Ovary (tissue), 10 donors: Measurements from ENCODE around the gene DUS3L. TPM values are rescaled to one million over a fixed set of nuclear protein-coding genes. Genes with fewer than 3 reads are reported as not detected.

ENCODE experiments used
- DNase-seq, 5 donors: peaks; one replicate each; pipeline ENCODE4 v3.0.0-alpha.2; 2019 to 2020
- H3K27ac ChIP-seq, 2 donors: fragments of 200-600 bp; one replicate each; pipeline versions ENCODE4 v1.5.1 to v1.8.0; 2019 to 2022
- H3K27me3 ChIP-seq: fragments of 200-600 bp; one replicate; pipeline ENCODE4 v1.8.0; 2022
- H3K36me3 ChIP-seq: fragments of 200-600 bp; sonication (generic); one replicate; pipeline ENCODE4 v1.5.1; 2019
- H3K4me1 ChIP-seq: one replicate; pipeline ENCODE4 v1.8.1; 2013; ENCODE audit warnings: mild to moderate bottlenecking, moderate library complexity; ENCODE audit not compliant: insufficient read depth
- H3K4me3 ChIP-seq: fragments of 200-600 bp; sonication (generic); one replicate; pipeline ENCODE4 v1.5.1; 2017
- H3K9me3 ChIP-seq, 2 donors: fragments of 200-600 bp in 1 of 2; sonication (generic) in 1 of 2; one replicate each; pipeline versions ENCODE4 v1.5.1 to v1.8.1; 2013 to 2019; ENCODE audit warnings: mild to moderate bottlenecking in 1 of 2, moderate library complexity in 1 of 2
- EP300 ChIP-seq: sonication (generic); formaldehyde crosslinking; IDR thresholded peaks from one replicate; pipeline ENCODE4 v1.6.1; 2017; ENCODE audit warnings: antibody characterized with exemption
- POLR2A ChIP-seq: fragments of 450-650 bp; IDR thresholded peaks from one replicate; pipeline ENCODE4 v1.6.1; 2017; ENCODE audit warnings: antibody characterized with exemption, mild to moderate bottlenecking, moderate library complexity
- WGBS, 3 donors: extraction: QIAGEN DNeasy Blood & Tissue Kit in 1 of 3; methylation state at CpG; one replicate each; pipeline versions ENCODE4 v1.1.5 to v1.1.7; 2013 to 2017; 5-methylcytosine and 5-hydroxymethylcytosine counted together
- intact Hi-C, 4 donors: fragments of 100-400 bp; cut with DNase I; formaldehyde crosslinking; loops; one replicate each; pipeline versions ENCODE4 v1.11.0 to v1.15.1; 2022 to 2023
- long read RNA-seq, 3 donors: library from polyadenylated mRNA in 2 of 3; unstranded in 2 of 3; transcript quantifications; one replicate each; pipeline ENCODE4 v2.0.0 and lab custom pipeline, GENCODE V29; 2021 to 2026
- polyA plus RNA-seq, 2 donors: library from polyadenylated mRNA; stranded (reverse); fragments of 200-250 nt in 1 of 2; fragments of 350-450 nt in 1 of 2; fragmentation: Illumina TruSeq in 1 of 2; extraction: RNeasy Lipid Tissue Mini Kit (QIAGEN cat#74804) in 1 of 2; gene quantifications; one replicate each; pipeline ENCODE4 v1.2.3, GENCODE V29; 2013 to 2014
- total RNA-seq, 7 donors: library from RNA; depleted of rRNA in 2 of 7; stranded (reverse); fragments of >200 nt in 2 of 7; fragmentation: NEBNext Ultra II Directional in 3 of 7; extraction: Animal tissue kit (Norgen Biotek cat#: 25700) in 3 of 7; gene quantifications; one replicate each; pipeline versions ENCODE4 v1.1.0 to v1.2.4, GENCODE V29; 2016 to 2023
- TF ChIP-seq, protein P1 (sequence below), 3 donors: fragments of 450-650 bp in 2 of 3; fragments of 200-600 bp in 1 of 3; IDR thresholded peaks; one replicate each; pipeline versions ENCODE4 v1.5.1 to v1.8.0; 2016 to 2022; ENCODE audit warnings: antibody characterized with exemption in 3 of 3, mild to moderate bottlenecking in 1 of 3
- donor health status: DM: no; HTN: no; CAD: no; lungs with moderate emphysema.
- donor health status: DM: no; HTN: no; CAD: no.
- donor health status: Bipolar disorder and iron deficiency.
- donor health status: DM: yes; HTN: yes; CAD: no.
- donor health status: DM: no; HTN: no; CAD: no.
- donor health status: DM: yes; HTN: yes; CAD: no.

Gene DUS3L, protein sequence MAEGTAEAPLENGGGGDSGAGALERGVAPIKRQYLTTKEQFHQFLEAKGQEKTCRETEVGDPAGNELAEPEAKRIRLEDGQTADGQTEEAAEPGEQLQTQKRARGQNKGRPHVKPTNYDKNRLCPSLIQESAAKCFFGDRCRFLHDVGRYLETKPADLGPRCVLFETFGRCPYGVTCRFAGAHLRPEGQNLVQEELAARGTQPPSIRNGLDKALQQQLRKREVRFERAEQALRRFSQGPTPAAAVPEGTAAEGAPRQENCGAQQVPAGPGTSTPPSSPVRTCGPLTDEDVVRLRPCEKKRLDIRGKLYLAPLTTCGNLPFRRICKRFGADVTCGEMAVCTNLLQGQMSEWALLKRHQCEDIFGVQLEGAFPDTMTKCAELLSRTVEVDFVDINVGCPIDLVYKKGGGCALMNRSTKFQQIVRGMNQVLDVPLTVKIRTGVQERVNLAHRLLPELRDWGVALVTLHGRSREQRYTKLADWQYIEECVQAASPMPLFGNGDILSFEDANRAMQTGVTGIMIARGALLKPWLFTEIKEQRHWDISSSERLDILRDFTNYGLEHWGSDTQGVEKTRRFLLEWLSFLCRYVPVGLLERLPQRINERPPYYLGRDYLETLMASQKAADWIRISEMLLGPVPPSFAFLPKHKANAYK
- 10 to 100 TPM; 29.3 to 50.1 (median 39.9) TPM for total RNA-seq
- polyA plus RNA-seq, result 10 to 100 TPM in 1 of 2 donors, 1 to 10 TPM in 1; 1.2 to 39.7 TPM
- long read RNA-seq, donor 1, transcript DUS3L-201 (13 exons, 2,113 nt), result major isoform, 63 of 111 reads
- long read RNA-seq, donor 1, partial matches to known transcripts, result 19 of 111 reads
- long read RNA-seq, donor 1, other reads (novel, unspliced or antisense), result 29 of 111 reads
- long read RNA-seq, donor 2, partial matches to known transcripts, result 0 of 6 reads
- long read RNA-seq, donor 2, other reads (novel, unspliced or antisense), result 0 of 6 reads
- long read RNA-seq, donor 3, transcript DUS3L-201 (13 exons, 2,113 nt), result major isoform, 13 of 33 reads
- long read RNA-seq, donor 3, partial matches to known transcripts, result 7 of 33 reads
- long read RNA-seq, donor 3, other reads (novel, unspliced or antisense), result 13 of 33 reads

DNA sequence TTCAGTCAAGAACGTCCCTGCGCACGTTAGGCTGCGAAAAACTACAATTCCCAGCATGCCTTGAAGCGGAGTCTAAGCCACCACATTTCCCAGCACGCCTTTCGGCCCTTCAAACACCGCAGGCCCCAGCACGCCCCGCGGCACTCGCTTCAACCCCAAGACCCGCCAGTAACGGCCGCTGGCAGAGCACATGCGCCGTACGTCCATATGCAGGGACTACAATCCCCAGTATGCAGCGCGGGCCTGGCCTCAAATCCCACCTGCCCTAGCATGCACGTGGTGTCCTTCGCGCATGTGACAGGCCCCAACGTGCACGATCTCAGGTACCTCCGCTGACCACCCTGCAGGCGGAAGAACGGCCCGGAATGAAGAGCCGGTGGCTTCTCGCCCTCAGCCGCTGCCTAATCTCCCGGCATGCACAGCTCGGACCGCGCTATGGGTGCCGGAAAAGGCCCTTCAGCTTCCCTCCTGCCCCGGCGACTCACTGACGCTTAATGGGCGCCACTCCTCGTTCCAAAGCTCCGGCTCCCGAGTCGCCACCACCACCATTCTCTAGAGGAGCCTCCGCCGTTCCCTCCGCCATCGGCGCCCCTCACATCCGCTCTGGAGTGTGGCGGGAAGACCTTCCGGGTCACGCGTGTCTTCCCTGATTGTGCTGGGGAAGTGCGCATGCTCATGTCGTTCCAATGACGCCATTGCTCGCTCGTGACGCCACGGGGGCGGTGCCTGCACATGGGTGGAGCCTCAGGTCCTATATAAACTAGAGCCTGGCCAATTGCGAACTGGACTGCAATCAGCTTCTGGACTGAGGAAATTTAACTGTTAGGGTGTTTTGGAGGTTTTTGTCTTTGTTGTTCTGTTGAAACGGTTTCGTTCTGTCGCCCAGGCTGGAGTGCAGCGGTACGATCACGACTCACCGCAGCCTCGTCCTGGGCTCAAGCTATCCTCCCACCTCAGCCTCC is at the start of gene DUS3L:
Gene DUS3L (minus strand): TSS at position 605 of the 962 bp plus-strand sequence. CDS start 22 bp downstream, at position 583.
- peak; percentile 95 to 97 (median 97) for DNase-seq
- TF ChIP-seq EP300 (peak; percentile 57), POLR2A (peak; percentile 64)
- TF ChIP-seq, protein P1, sequence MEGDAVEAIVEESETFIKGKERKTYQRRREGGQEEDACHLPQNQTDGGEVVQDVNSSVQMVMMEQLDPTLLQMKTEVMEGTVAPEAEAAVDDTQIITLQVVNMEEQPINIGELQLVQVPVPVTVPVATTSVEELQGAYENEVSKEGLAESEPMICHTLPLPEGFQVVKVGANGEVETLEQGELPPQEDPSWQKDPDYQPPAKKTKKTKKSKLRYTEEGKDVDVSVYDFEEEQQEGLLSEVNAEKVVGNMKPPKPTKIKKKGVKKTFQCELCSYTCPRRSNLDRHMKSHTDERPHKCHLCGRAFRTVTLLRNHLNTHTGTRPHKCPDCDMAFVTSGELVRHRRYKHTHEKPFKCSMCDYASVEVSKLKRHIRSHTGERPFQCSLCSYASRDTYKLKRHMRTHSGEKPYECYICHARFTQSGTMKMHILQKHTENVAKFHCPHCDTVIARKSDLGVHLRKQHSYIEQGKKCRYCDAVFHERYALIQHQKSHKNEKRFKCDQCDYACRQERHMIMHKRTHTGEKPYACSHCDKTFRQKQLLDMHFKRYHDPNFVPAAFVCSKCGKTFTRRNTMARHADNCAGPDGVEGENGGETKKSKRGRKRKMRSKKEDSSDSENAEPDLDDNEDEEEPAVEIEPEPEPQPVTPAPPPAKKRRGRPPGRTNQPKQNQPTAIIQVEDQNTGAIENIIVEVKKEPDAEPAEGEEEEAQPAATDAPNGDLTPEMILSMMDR (IDR thresholded peaks at IDR 0.05), result no peak
- Histone ChIP-seq H3K9me3 (no peaks in the 10 kb centered on the region), H3K27me3 (no peaks in the 10 kb centered on the region), H3K4me1 (no peaks in the 10 kb centered on the region), H3K27ac (peak within 1 kb of the TSS; percentile 87 to 96), H3K36me3 (peaks cover 2% of the 10 kb centered on the region), H3K4me3 (peak within 1 kb of the TSS; percentile 91)
- intact Hi-C loops, result no loop called here
- WGBS, 3 donors, result 9 to 11% (median 11%) methylated on average over 66 to 72 of the region's 72 CpGs

DNA sequence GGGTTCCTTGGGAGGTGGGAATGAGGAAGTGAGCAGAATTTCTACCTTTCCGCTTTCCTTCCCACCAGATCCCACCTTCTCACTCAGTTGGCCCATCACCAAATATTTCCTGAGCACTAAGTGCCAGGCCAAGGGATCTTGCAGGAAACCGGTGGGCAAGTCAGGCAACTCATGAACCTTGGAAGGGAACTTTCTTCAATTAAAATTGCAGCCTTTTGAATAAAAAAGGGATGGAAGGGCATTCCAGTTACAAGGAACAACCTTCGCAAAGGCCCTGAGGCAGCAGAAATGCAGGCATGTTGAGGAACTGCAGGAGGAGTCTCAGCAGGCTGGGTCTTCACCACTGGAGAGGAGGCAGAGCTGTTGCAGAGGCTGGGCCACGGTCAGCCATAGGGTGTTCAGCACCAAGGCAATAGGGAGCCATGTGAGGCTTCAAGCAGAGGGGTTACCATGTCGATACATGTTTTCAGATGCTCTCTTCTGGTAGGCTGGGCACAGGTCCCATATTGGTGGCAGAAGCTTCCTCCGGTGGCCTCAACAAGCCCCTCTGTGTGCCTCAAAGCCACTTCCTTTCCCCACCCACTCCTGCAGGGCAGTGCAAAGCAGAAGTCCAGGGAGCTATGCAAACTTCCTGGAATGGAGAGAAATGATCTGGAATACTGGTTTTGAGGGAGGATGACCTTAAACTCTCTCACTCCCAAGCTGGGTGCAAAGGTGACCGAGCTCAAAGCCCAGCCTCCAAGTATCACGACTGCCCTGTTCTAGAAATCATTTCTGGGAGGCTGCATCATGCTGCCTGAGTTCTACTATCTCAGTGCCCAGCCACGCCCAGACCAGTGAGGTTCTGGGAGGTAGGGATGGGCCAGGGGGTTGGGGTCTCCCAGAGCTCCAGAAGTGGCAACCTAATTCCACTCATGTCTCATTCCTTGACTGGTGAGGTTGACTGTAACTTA is 48.4 kb upstream of the DUS3L start, which contains the start of gene FUT6:
Gene FUT6 (minus strand): TSS at position 638 of the 953 bp plus-strand sequence. CDS start 7,135 bp downstream, outside the sequence.
- Histone ChIP-seq H3K27me3 (no peaks in the 10 kb centered on the region), H3K36me3 (no peaks in the 10 kb centered on the region), H3K4me3 (no peak within 1 kb of the TSS), H3K4me1 (no peaks in the 10 kb centered on the region), H3K27ac (no peak within 1 kb of the TSS), H3K9me3 (no peaks in the 10 kb centered on the region)
- WGBS, 3 donors, result 79 to 86% (median 82%) methylated on average over 9 of the region's 9 CpGs
- intact Hi-C loops, result no loop called here
- no peak for TF ChIP-seq POLR2A
- TF ChIP-seq, protein P1 (IDR thresholded peaks at IDR 0.05), result no peak
- no peak for TF ChIP-seq EP300
- DNase-seq, result no peak

DNA sequence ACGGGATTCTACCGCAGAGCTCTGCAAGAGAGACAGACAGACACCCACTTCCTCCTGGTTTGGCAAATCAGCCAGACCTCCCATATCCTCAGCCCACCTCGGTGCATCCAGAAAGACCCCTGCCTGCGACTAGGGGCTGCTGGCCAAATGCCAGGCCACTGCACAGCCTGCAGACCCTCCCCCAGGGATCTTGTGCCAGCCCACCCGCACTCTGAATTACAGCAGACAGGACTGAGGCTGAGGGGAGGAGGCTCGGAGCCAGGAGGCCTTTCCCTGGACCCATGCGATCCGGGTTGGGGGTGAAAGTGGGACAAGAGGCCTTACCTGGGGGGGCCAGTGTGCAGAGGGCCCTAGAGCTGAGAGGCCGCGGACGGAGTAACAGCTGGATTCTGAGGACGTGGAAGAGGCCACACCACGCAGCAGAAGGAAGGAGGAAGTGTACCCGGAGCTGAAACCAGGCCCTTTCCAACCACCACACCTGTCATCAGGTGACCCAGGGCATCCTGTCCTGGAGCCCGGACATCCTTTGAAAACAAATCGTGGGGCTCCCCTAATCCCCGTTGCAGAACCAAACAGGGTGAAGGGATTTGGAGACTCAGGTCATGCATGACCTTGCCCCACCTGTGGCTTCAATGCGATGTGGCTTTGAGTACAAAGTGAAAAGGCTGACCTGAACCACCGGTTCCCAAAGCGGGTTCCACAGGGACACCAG is 47.5 kb upstream of the DUS3L start:
- Histone ChIP-seq H3K27ac (no peak overlapping the region), H3K4me1 (no peaks in the 10 kb centered on the region), H3K9me3 (no peaks in the 10 kb centered on the region), H3K36me3 (no peaks in the 10 kb centered on the region), H3K27me3 (no peaks in the 10 kb centered on the region), H3K4me3 (no peak overlapping the region)
- TF ChIP-seq EP300 (no peak), POLR2A (no peak)
- TF ChIP-seq, protein P1 (IDR thresholded peaks at IDR 0.05), result no peak
- DNase-seq, result no peak
- 47 to 57% (median 54%) methylated on average over 19 to 20 of the region's 20 CpGs for WGBS, 3 donors
- intact Hi-C loops, result no loop called here
